ENCODE results near the gene CCDC194.

DNA sequence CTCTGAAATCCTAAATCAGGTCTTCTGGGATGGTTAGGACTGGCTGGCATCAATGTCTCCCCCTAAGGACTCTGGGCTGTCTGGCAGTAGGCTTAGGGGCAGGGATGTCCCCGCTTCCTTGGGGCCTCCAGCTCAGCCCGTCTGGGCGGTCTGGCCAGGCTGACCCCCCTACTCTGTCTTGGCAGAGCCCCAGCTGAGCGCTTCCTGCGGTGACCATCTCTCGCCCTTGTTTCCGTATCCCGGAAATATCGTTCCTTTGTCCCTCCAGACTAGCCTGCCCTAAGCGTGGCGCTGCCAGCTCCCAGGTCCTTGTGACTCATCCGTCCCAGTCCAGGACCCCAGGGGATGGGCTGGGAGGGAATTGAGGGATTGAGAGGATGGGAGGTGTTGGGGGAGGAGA, 45.3 kb downstream of the CCDC194 start:
- TF ChIP-seq, protein P1, sequence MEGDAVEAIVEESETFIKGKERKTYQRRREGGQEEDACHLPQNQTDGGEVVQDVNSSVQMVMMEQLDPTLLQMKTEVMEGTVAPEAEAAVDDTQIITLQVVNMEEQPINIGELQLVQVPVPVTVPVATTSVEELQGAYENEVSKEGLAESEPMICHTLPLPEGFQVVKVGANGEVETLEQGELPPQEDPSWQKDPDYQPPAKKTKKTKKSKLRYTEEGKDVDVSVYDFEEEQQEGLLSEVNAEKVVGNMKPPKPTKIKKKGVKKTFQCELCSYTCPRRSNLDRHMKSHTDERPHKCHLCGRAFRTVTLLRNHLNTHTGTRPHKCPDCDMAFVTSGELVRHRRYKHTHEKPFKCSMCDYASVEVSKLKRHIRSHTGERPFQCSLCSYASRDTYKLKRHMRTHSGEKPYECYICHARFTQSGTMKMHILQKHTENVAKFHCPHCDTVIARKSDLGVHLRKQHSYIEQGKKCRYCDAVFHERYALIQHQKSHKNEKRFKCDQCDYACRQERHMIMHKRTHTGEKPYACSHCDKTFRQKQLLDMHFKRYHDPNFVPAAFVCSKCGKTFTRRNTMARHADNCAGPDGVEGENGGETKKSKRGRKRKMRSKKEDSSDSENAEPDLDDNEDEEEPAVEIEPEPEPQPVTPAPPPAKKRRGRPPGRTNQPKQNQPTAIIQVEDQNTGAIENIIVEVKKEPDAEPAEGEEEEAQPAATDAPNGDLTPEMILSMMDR (IDR thresholded peaks at IDR 0.05; ENCODE audit: poor library complexity, severe bottlenecking) = no peak
- no peak for TF ChIP-seq POLR2AphosphoS5 (IDR thresholded peaks at IDR 0.05)
